ENCODE measurements around the gene PPP2R5B. TPM values are rescaled to one million over a fixed set of nuclear protein-coding genes. Genes with fewer than 3 reads are reported as not detected.

The PPP2R5B gene
- total RNA-seq, result 12.0 and 12.6 TPM in 2 replicates

- ChIA-PET CTCF (interaction anchor here (0.9 to 1.1 kb wide), 2 partner anchors 90 to 103 kb away, joined by 3 to 4 read pairs; partner anchors contain the start of genes ARL2 and SNX15), POLR2A (interaction anchor here (0.7 to 1.9 kb wide), 13 partner anchors 34 to 211 kb away, joined by 3 to 6 read pairs (median 4); partner anchors contain the start of genes ARL2, BATF2, CDC42BPG and SNX15)
- no peak for TF ChIP-seq CTCF (IDR thresholded peaks at IDR 0.05)
- Mint-ChIP-seq H3K27me3 (no peaks in the 10 kb centered on the region), H3K36me3 (ENCODE audit: low read depth) (peaks cover 17% of the 10 kb centered on the region), H3K9me3 (no peaks in the 10 kb centered on the region), H3K4me3 (peak within 1 kb of the TSS; percentile 93), H3K27ac (peak within 1 kb of the TSS; percentile 96), H3K4me1 (peaks cover 27% of the 10 kb centered on the region)
- ATAC-seq (ENCODE audit: low read depth) (peak; percentile 95), DNase-seq (peak; percentile 83)
- intact Hi-C loops (cut with micrococcal nuclease), result loop anchor here (1.0 to 5.0 kb wide), 8 partner anchors 8 to 987 kb away; partner anchors contain the start of genes ARL2, FAU, MAJIN and MEN1
These were observed at the start of gene PPP2R5B for GRCh38 chr11:64923944-64924909. Gene PPP2R5B (plus strand): TSS chr11:64924689. CDS start chr11:64925735, 1,046 bp downstream.

DNA sequence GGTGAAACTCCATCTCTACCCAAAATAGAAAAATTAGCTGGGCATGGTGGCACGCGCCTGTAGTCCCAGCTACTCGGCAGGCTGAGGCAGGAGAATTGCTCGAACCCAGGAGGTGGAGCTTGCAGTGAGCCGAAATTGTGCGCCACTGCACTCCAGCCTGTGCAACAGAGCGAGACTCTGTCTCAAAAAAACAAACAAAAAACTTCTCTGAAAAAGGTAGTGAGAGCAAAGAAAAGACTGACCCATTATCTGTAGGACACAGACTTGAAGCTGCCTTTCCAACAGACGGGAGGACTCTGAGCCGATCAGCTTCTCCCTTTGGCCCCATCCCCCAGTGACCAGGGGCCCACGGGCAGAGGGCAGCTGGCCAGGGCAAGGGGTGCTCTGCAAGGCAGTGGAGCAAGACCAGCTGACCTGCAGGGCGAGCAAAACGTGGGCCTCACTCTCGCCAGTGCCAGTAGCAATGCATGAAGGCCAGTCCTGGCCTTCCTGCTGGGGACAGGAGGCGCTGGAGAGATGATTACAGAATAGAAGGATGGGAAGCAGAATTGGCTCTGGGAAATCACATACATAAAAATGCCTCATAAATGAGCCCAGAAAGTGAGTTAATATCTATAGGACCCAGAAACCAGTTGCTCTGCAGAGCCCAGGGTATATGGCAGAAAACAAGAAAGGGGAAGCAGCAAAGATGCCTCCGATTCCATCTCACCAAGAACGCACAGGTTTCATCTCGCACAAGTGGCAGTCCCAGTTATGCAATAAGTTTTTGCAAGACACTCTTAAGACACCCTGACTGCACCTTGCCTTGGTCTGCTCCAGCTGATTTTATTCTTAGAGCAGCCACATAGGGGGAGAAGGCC is 48.9 kb upstream of the PPP2R5B start:
- Mint-ChIP-seq H3K4me1 (peaks cover 78% of the 10 kb centered on the region), H3K27me3 (no peaks in the 10 kb centered on the region), H3K4me3 (peak overlapping the region; percentile 97), H3K9me3 (no peaks in the 10 kb centered on the region), H3K36me3 (ENCODE audit: low read depth) (peaks cover 70% of the 10 kb centered on the region), H3K27ac (peak overlapping the region; percentile 73)
- no peak for ATAC-seq (ENCODE audit: low read depth)
- ChIA-PET POLR2A (interaction anchor here (0.7 to 27.8 kb wide), 6 partner anchors 9 to 260 kb away, joined by 3 to 1194 read pairs (median 8); partner anchors contain the start of gene CDC42BPG), CTCF (interaction anchor here (1.0 to 11.5 kb wide), 8 partner anchors 10 to 24 kb away, joined by 3 to 163 read pairs (median 6); no protein-coding TSS in a partner anchor)
- DNase-seq, result no peak
- intact Hi-C loops (cut with micrococcal nuclease), result no loop called here
- TF ChIP-seq CTCF (IDR thresholded peaks at IDR 0.05), result no peak

DNA sequence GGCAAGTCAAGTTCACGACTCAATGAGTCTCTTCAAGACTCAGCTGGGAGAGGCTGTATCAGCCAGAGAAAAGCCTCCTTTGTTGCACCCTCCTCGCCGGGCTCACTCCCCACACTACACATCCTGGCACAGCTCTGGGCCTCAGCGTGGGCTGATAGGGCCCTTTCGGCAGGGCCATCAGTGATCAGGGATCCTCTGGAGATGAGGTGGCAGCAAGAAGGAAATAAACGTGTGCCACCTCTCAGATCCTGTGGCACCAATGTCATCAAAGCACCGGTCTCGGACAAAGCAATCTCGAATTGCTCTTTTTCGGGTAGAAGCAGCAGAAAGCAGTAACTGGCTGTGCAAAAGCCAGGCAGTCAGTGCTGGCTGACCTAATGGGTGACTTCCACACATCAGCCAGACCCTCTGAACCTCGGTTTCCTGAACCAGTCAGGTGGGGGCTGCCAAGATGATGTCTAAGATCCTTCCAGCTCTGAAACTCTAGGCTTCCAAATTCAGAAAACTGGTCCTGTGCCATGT is 48.2 kb upstream of the PPP2R5B start:
- H3K4me1 Mint-ChIP-seq, result peaks cover 78% of the 10 kb centered on the region
- intact Hi-C loops (cut with micrococcal nuclease), result no loop called here
- peak overlapping the region; percentile 97 for H3K4me3 Mint-ChIP-seq
- peaks cover 63% of the 10 kb centered on the region for H3K36me3 Mint-ChIP-seq (ENCODE audit: low read depth)
- no peak for TF ChIP-seq CTCF (IDR thresholded peaks at IDR 0.05)
- ChIA-PET CTCF (interaction anchor here (1.1 to 11.5 kb wide), 6 partner anchors 11 to 25 kb away, joined by 4 to 163 read pairs (median 10); no protein-coding TSS in a partner anchor), POLR2A (interaction anchor here (1.2 to 27.8 kb wide), 5 partner anchors 9 to 202 kb away, joined by 4 to 1194 read pairs (median 11); partner anchors contain the start of gene CDC42BPG)
- H3K27ac Mint-ChIP-seq, result peak overlapping the region; percentile 73
- H3K27me3 Mint-ChIP-seq, result no peaks in the 10 kb centered on the region
- ATAC-seq (ENCODE audit: low read depth) (no peak), DNase-seq (no peak)
- no peaks in the 10 kb centered on the region for H3K9me3 Mint-ChIP-seq

GRCh38 chr11:64876835-64877341 is 47.6 kb upstream of the PPP2R5B start:
- H3K36me3 Mint-ChIP-seq (ENCODE audit: low read depth), result peaks cover 57% of the 10 kb centered on the region
- H3K4me3 Mint-ChIP-seq, result peak overlapping the region; percentile 97
- H3K4me1 Mint-ChIP-seq, result peaks cover 74% of the 10 kb centered on the region
- DNase-seq (no peak), ATAC-seq (ENCODE audit: low read depth) (no peak)
- POLR2A ChIA-PET, result interaction anchor here (0.5 to 27.8 kb wide), 9 partner anchors 11 to 202 kb away, joined by 3 to 1194 read pairs (median 11); partner anchors contain the start of genes CDC42BPG, RASGRP2 and SF1
- no peaks in the 10 kb centered on the region for H3K27me3 Mint-ChIP-seq
- CTCF ChIA-PET, result interaction anchor here (2.6 to 11.5 kb wide), 4 partner anchors 10 to 26 kb away, joined by 10 to 163 read pairs (median 20); no protein-coding TSS in a partner anchor
- no peaks in the 10 kb centered on the region for H3K9me3 Mint-ChIP-seq
- intact Hi-C loops (cut with micrococcal nuclease), result no loop called here
- TF ChIP-seq CTCF (IDR thresholded peaks at IDR 0.05), result no peak
- H3K27ac Mint-ChIP-seq, result peak overlapping the region; percentile 82
